ENCODE measurements around the gene ABCD1.

The ABCD1 gene

GRCh38 chrX:153763989-153764755, 39.5 kb downstream of the ABCD1 start, which contains the start of gene PLXNB3:
TSS of gene PLXNB3 (plus strand) at chrX:153764249. CDS start at chrX:153765536, 1,287 bp downstream.
- Mint-ChIP-seq H3K4me1 (ENCODE audit: low read depth) (peaks cover 19% of the 10 kb centered on the region), H3K36me3 (ENCODE audit: low read depth) (no peaks in the 10 kb centered on the region), H3K9me3 (no peaks in the 10 kb centered on the region), H3K4me3 (no peak within 1 kb of the TSS), H3K27ac (no peak within 1 kb of the TSS), H3K27me3 (peaks cover 25% of the 10 kb centered on the region)
- intact Hi-C loops (cut with micrococcal nuclease): loop anchor here (5.0 kb wide), 1 partner anchor 188 kb away; no protein-coding TSS in a partner anchor

- Mint-ChIP-seq H3K36me3 (ENCODE audit: low read depth) (no peaks in the 10 kb centered on the region), H3K4me3 (no peak overlapping the region), H3K4me1 (ENCODE audit: low read depth) (peaks cover 19% of the 10 kb centered on the region), H3K27me3 (peaks cover 25% of the 10 kb centered on the region), H3K9me3 (no peaks in the 10 kb centered on the region), H3K27ac (no peak overlapping the region)
- intact Hi-C loops (cut with micrococcal nuclease): loop anchor here (5.0 kb wide), 1 partner anchor 188 kb away; no protein-coding TSS in a partner anchor
These were observed 40.1 kb downstream of the ABCD1 start for GRCh38 chrX:153764786-153765137.

- no peaks in the 10 kb centered on the region for H3K36me3 Mint-ChIP-seq (ENCODE audit: low read depth)
- no peak overlapping the region for H3K27ac Mint-ChIP-seq
- no peak overlapping the region for H3K4me3 Mint-ChIP-seq
- H3K4me1 Mint-ChIP-seq (ENCODE audit: low read depth): peaks cover 23% of the 10 kb centered on the region
- H3K27me3 Mint-ChIP-seq: peaks cover 30% of the 10 kb centered on the region
- intact Hi-C loops (cut with micrococcal nuclease): no loop called here
- no peaks in the 10 kb centered on the region for H3K9me3 Mint-ChIP-seq
These were observed 40.8 kb downstream of the ABCD1 start for GRCh38 chrX:153765138-153766079.

- Mint-ChIP-seq H3K27me3 (peaks cover 30% of the 10 kb centered on the region), H3K4me3 (no peak overlapping the region), H3K27ac (no peak overlapping the region), H3K9me3 (no peaks in the 10 kb centered on the region), H3K36me3 (ENCODE audit: low read depth) (no peaks in the 10 kb centered on the region), H3K4me1 (ENCODE audit: low read depth) (peaks cover 23% of the 10 kb centered on the region)
- intact Hi-C loops (cut with micrococcal nuclease): no loop called here
These were observed 41.6 kb downstream of the ABCD1 start for GRCh38 chrX:153766098-153766817.

- Mint-ChIP-seq H3K27ac (no peak overlapping the region), H3K4me3 (no peak overlapping the region), H3K4me1 (ENCODE audit: low read depth) (peaks cover 23% of the 10 kb centered on the region), H3K27me3 (peaks cover 30% of the 10 kb centered on the region), H3K9me3 (no peaks in the 10 kb centered on the region), H3K36me3 (ENCODE audit: low read depth) (no peaks in the 10 kb centered on the region)
- intact Hi-C loops (cut with micrococcal nuclease): no loop called here
These were observed 42.4 kb downstream of the ABCD1 start for GRCh38 chrX:153766871-153767673.

GRCh38 chrX:153767674-153768055, 43.0 kb downstream of the ABCD1 start:
- peaks cover 23% of the 10 kb centered on the region for H3K4me1 Mint-ChIP-seq (ENCODE audit: low read depth)
- no peaks in the 10 kb centered on the region for H3K36me3 Mint-ChIP-seq (ENCODE audit: low read depth)
- H3K27me3 Mint-ChIP-seq: peaks cover 30% of the 10 kb centered on the region
- intact Hi-C loops (cut with micrococcal nuclease): no loop called here
- no peak overlapping the region for H3K4me3 Mint-ChIP-seq
- no peak overlapping the region for H3K27ac Mint-ChIP-seq
- H3K9me3 Mint-ChIP-seq: no peaks in the 10 kb centered on the region

GRCh38 chrX:153768311-153769157, 43.9 kb downstream of the ABCD1 start:
- Mint-ChIP-seq H3K4me3 (no peak overlapping the region), H3K9me3 (no peaks in the 10 kb centered on the region), H3K4me1 (ENCODE audit: low read depth) (peaks cover 23% of the 10 kb centered on the region), H3K27ac (no peak overlapping the region), H3K27me3 (peaks cover 30% of the 10 kb centered on the region), H3K36me3 (ENCODE audit: low read depth) (no peaks in the 10 kb centered on the region)
- intact Hi-C loops (cut with micrococcal nuclease): no loop called here

GRCh38 chrX:153769158-153769864, 44.7 kb downstream of the ABCD1 start:
- no peak overlapping the region for H3K4me3 Mint-ChIP-seq
- H3K36me3 Mint-ChIP-seq (ENCODE audit: low read depth): no peaks in the 10 kb centered on the region
- intact Hi-C loops (cut with micrococcal nuclease): no loop called here
- no peaks in the 10 kb centered on the region for H3K9me3 Mint-ChIP-seq
- peaks cover 28% of the 10 kb centered on the region for H3K27me3 Mint-ChIP-seq
- H3K4me1 Mint-ChIP-seq (ENCODE audit: low read depth): peaks cover 18% of the 10 kb centered on the region
- H3K27ac Mint-ChIP-seq: no peak overlapping the region

- Mint-ChIP-seq H3K27ac (no peak overlapping the region), H3K36me3 (ENCODE audit: low read depth) (no peaks in the 10 kb centered on the region), H3K27me3 (peaks cover 28% of the 10 kb centered on the region), H3K9me3 (no peaks in the 10 kb centered on the region), H3K4me1 (ENCODE audit: low read depth) (peaks cover 17% of the 10 kb centered on the region), H3K4me3 (no peak overlapping the region)
- intact Hi-C loops (cut with micrococcal nuclease): no loop called here
These were observed 45.4 kb downstream of the ABCD1 start for GRCh38 chrX:153769865-153770600.

GRCh38 chrX:153770601-153771414, 46.2 kb downstream of the ABCD1 start:
- no peak overlapping the region for H3K27ac Mint-ChIP-seq
- no peaks in the 10 kb centered on the region for H3K9me3 Mint-ChIP-seq
- no peaks in the 10 kb centered on the region for H3K36me3 Mint-ChIP-seq (ENCODE audit: low read depth)
- peaks cover 17% of the 10 kb centered on the region for H3K4me1 Mint-ChIP-seq (ENCODE audit: low read depth)
- intact Hi-C loops (cut with micrococcal nuclease): no loop called here
- no peak overlapping the region for H3K4me3 Mint-ChIP-seq
- H3K27me3 Mint-ChIP-seq: peaks cover 24% of the 10 kb centered on the region

Measured in dendritic cell treated with granulocyte-macrophage colony-stimulating factor and Interleukin-4, amounts not matched to agents 40 ng/mL and 50 ng/mL, for 4 days (primary cell).